ENCODE data around the gene RAP1GAP.

GRCh38 chr1:21552715-21553114 is 116.4 kb downstream of the RAP1GAP start:
- TF ChIP-seq, protein P1, sequence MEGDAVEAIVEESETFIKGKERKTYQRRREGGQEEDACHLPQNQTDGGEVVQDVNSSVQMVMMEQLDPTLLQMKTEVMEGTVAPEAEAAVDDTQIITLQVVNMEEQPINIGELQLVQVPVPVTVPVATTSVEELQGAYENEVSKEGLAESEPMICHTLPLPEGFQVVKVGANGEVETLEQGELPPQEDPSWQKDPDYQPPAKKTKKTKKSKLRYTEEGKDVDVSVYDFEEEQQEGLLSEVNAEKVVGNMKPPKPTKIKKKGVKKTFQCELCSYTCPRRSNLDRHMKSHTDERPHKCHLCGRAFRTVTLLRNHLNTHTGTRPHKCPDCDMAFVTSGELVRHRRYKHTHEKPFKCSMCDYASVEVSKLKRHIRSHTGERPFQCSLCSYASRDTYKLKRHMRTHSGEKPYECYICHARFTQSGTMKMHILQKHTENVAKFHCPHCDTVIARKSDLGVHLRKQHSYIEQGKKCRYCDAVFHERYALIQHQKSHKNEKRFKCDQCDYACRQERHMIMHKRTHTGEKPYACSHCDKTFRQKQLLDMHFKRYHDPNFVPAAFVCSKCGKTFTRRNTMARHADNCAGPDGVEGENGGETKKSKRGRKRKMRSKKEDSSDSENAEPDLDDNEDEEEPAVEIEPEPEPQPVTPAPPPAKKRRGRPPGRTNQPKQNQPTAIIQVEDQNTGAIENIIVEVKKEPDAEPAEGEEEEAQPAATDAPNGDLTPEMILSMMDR (conservative IDR thresholded peaks at IDR 0.05; ENCODE audit: low read length), result no peak
- TF ChIP-seq EZH2phosphoT487 (IDR thresholded peaks at IDR 0.05; ENCODE audit: borderline replicate concordance, low read depth, low read length), result no peak
